ENCODE data around the gene KRT27.

KRT27 gene

GRCh38 chr17:40782450-40782849 is at the start of gene KRT27:
KRT27 (minus strand) TSS chr17:40782550; CDS start chr17:40782493, 57 bp downstream.
- CTCF ChIA-PET: interaction anchor here (1.1 kb wide), 1 partner anchor 884 kb away, joined by 3 read pairs; no protein-coding TSS in a partner anchor

GRCh38 chr17:40830085-40830776 is 47.9 kb upstream of the KRT27 start:
- no peak overlapping the region for H3K4me3 ChIP-seq (ENCODE audit: low read depth, low read length)
- DNase-seq (ENCODE audit: low read depth, low spot score): no peak
- CTCF ChIA-PET: interaction anchor here (0.9 to 2.5 kb wide), 4 partner anchors 26 to 837 kb away, joined by 3 to 5 read pairs (median 5); no protein-coding TSS in a partner anchor
- TF ChIP-seq CTCF (IDR thresholded peaks at IDR 0.05; ENCODE audit: insufficient read depth, low read length, missing control alignments): no peak
- POLR2A ChIA-PET: no interaction called here

More at GRCh38 chr17:40782450-40782849, at the start of gene KRT27:
- POLR2A ChIA-PET: no interaction called here
- no peak for DNase-seq (ENCODE audit: low read depth, low spot score)
- no peak for TF ChIP-seq CTCF (IDR thresholded peaks at IDR 0.05; ENCODE audit: insufficient read depth, low read length, missing control alignments)
- H3K4me3 ChIP-seq (ENCODE audit: low read depth, low read length): no peak within 1 kb of the TSS

- no peak for DNase-seq (ENCODE audit: low read depth, low spot score)
- ChIA-PET CTCF (interaction anchor here (0.7 to 1.5 kb wide), 3 partner anchors 10 to 835 kb away, joined by 3 to 4 read pairs (median 3); no protein-coding TSS in a partner anchor), POLR2A (interaction anchor here (0.6 to 1.5 kb wide), 2 partner anchors 10 to 425 kb away, joined by 3 to 4 read pairs; no protein-coding TSS in a partner anchor)
- H3K4me3 ChIP-seq (ENCODE audit: low read depth, low read length): no peak overlapping the region
- TF ChIP-seq CTCF (IDR thresholded peaks at IDR 0.05; ENCODE audit: insufficient read depth, low read length, missing control alignments): no peak
These were observed 46.2 kb upstream of the KRT27 start for GRCh38 chr17:40828454-40829044.

- ChIA-PET CTCF (interaction anchor here (0.9 to 1.5 kb wide), 5 partner anchors 9 to 835 kb away, joined by 3 to 4 read pairs (median 3); no protein-coding TSS in a partner anchor), POLR2A (interaction anchor here (0.6 to 1.5 kb wide), 2 partner anchors 9 to 425 kb away, joined by 3 to 4 read pairs; no protein-coding TSS in a partner anchor)
These were observed 45.5 kb upstream of the KRT27 start for GRCh38 chr17:40827746-40828453.

GRCh38 chr17:40825599-40825998 is 43.2 kb upstream of the KRT27 start:
- TF ChIP-seq CTCF (IDR thresholded peaks at IDR 0.05; ENCODE audit: insufficient read depth, low read length, missing control alignments): no peak
- H3K4me3 ChIP-seq (ENCODE audit: low read depth, low read length): no peak overlapping the region
- no peak for DNase-seq (ENCODE audit: low read depth, low spot score)
- CTCF ChIA-PET: interaction anchor here (1.3 to 3.3 kb wide), 4 partner anchors 22 to 840 kb away, joined by 5 to 14 read pairs (median 8); no protein-coding TSS in a partner anchor
- POLR2A ChIA-PET: no interaction called here

More at GRCh38 chr17:40827746-40828453, 45.5 kb upstream of the KRT27 start:
- H3K4me3 ChIP-seq (ENCODE audit: low read depth, low read length): no peak overlapping the region
- no peak for DNase-seq (ENCODE audit: low read depth, low spot score)
- no peak for TF ChIP-seq CTCF (IDR thresholded peaks at IDR 0.05; ENCODE audit: insufficient read depth, low read length, missing control alignments)

All from AG04449 (cell line).